Endodermal cell (in vitro differentiated cells): Measurements from ENCODE around the gene CTSC. TPM values are rescaled to one million over a fixed set of nuclear protein-coding genes. Genes with fewer than 3 reads are reported as not detected.
A peak's percentile ranks its signal among the peaks of the same experiment; 100 is the strongest.

Source experiments
- DNase-seq: peaks from one replicate; pipeline ENCODE4 v3.0.0-alpha.2; 2017
- H3K27ac ChIP-seq: 2 replicates; pipeline ENCODE4 v1.5.1; 2013; ENCODE audit warnings: mild to moderate bottlenecking, low read depth, low read length, moderate library complexity
- H3K27me3 ChIP-seq: 2 replicates; pipeline ENCODE4 v1.6.1; 2013; ENCODE audit warnings: mild to moderate bottlenecking, low read length, moderate library complexity; ENCODE audit not compliant: insufficient read depth, control insufficient read depth, poor library complexity, severe bottlenecking
- H3K36me3 ChIP-seq: 2 replicates; pipeline ENCODE4 v1.7.0; 2013; ENCODE audit warnings: mild to moderate bottlenecking, low read length, moderate library complexity; ENCODE audit not compliant: control insufficient read depth, insufficient read depth
- H3K4me1 ChIP-seq: one replicate; pipeline ENCODE4 v1.7.0; 2013; ENCODE audit warnings: low read length; ENCODE audit not compliant: control insufficient read depth, insufficient read depth
- H3K4me3 ChIP-seq: 2 replicates; pipeline ENCODE4 v1.5.1; 2013; ENCODE audit warnings: mild to moderate bottlenecking, low read length, moderate library complexity
- H3K9ac ChIP-seq: 2 replicates; pipeline ENCODE4 v1.6.1; 2013; ENCODE audit warnings: mild to moderate bottlenecking, low read length, moderate library complexity; ENCODE audit not compliant: poor library complexity, severe bottlenecking; ENCODE audit errors: extremely low read depth
- H3K9me3 ChIP-seq: 2 replicates; pipeline ENCODE4 v1.6.1; 2013; ENCODE audit warnings: mild to moderate bottlenecking, low read length, moderate library complexity; ENCODE audit not compliant: control insufficient read depth
- H3K27ac Mint-ChIP-seq: 2 replicates; pipeline ENCODE4 v1.8.0; 2020; ENCODE audit warnings: mixed read lengths
- H3K27me3 Mint-ChIP-seq: 2 replicates; pipeline ENCODE4 v1.8.0; 2021; ENCODE audit warnings: mild to moderate bottlenecking, mixed read lengths; ENCODE audit not compliant: insufficient read depth
- H3K36me3 Mint-ChIP-seq: 2 replicates; pipeline ENCODE4 v1.8.0; 2020; ENCODE audit warnings: low read depth, mixed read lengths
- H3K4me1 Mint-ChIP-seq: 2 replicates; pipeline ENCODE4 v1.8.0; 2020; ENCODE audit warnings: mixed read lengths
- H3K4me3 Mint-ChIP-seq: 2 replicates; pipeline ENCODE4 v1.8.0; 2020; ENCODE audit warnings: mild to moderate bottlenecking, moderate library complexity, mixed read lengths
- H3K9me3 Mint-ChIP-seq: 2 replicates; pipeline ENCODE4 v1.8.0; 2020; ENCODE audit warnings: mild to moderate bottlenecking, mixed read lengths
- WGBS, 2 experiments: methylation state at CpG; one replicate each; pipeline versions ENCODE4 v1.1.5 to v1.1.7; 2013; ENCODE audit warnings: missing lambda C conversion rate in 2 of 2, mixed read lengths in 1 of 2; ENCODE audit not compliant: insufficient coverage in 1 of 2, insufficient read length in 1 of 2; 5-methylcytosine and 5-hydroxymethylcytosine counted together
- total RNA-seq, 2 donors: library from RNA; stranded (reverse); fragmentation: NEBNext Ultra II Directional in 1 of 2; extraction: Animal tissue kit (Norgen Biotek cat#: 25700) in 1 of 2; gene quantifications; 2 replicates in 1 of 2; 3 replicates in 1 of 2; pipeline ENCODE4 v1.2.1, GENCODE V29; 2021
- TF ChIP-seq, protein P1 (sequence below): fragments of 200-600 bp; sonication (generic); conservative IDR thresholded peaks from 2 replicates; pipeline ENCODE4 v1.5.0; 2021; ENCODE audit warnings: antibody characterized with exemption, mild to moderate bottlenecking

CTSC gene
- total RNA-seq, 2 donors from 2014 or later: 234 to 273 TPM

DNA sequence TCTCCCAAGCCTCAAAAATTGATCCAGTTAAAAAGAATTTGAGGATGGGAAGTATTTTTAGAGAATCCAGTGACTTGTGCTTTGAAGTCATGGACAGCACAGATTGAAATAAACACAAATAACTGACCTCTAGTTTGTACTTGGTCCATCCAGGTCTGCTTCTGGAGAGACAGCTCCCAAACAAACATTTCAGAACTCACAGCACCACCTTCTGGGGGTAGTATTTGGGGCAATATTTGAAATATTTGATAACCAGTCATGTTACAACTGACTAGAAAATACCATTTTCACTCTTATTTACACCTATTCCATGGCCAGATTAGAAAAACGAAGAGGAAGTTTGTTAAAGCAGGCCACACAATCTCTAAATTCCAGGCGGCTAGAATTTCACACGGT is 56.2 kb downstream of the CTSC start:
- Histone ChIP-seq H3K27me3 (no peaks in the 10 kb centered on the region), H3K4me3 (no peak overlapping the region), H3K9ac (no peak overlapping the region), H3K36me3 (no peaks in the 10 kb centered on the region), H3K9me3 (no peaks in the 10 kb centered on the region), H3K4me1 (peaks cover 2% of the 10 kb centered on the region), H3K27ac (no peak overlapping the region)
- no peak overlapping the region for H3K27ac Mint-ChIP-seq
- peaks cover 17% of the 10 kb centered on the region for H3K36me3 Mint-ChIP-seq
- H3K4me3 Mint-ChIP-seq: no peak overlapping the region
- TF ChIP-seq, protein P1, sequence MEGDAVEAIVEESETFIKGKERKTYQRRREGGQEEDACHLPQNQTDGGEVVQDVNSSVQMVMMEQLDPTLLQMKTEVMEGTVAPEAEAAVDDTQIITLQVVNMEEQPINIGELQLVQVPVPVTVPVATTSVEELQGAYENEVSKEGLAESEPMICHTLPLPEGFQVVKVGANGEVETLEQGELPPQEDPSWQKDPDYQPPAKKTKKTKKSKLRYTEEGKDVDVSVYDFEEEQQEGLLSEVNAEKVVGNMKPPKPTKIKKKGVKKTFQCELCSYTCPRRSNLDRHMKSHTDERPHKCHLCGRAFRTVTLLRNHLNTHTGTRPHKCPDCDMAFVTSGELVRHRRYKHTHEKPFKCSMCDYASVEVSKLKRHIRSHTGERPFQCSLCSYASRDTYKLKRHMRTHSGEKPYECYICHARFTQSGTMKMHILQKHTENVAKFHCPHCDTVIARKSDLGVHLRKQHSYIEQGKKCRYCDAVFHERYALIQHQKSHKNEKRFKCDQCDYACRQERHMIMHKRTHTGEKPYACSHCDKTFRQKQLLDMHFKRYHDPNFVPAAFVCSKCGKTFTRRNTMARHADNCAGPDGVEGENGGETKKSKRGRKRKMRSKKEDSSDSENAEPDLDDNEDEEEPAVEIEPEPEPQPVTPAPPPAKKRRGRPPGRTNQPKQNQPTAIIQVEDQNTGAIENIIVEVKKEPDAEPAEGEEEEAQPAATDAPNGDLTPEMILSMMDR: peak; percentile 46
- DNase-seq: peak; percentile 47
- peaks cover 7% of the 10 kb centered on the region for H3K4me1 Mint-ChIP-seq
- H3K27me3 Mint-ChIP-seq: no peaks in the 10 kb centered on the region
- no peaks in the 10 kb centered on the region for H3K9me3 Mint-ChIP-seq
- WGBS, 2 experiments: 87% methylated on average over 3 of the region's 3 CpGs; no CpG with 5 or more reads in 1 of the 2 experiments

DNA sequence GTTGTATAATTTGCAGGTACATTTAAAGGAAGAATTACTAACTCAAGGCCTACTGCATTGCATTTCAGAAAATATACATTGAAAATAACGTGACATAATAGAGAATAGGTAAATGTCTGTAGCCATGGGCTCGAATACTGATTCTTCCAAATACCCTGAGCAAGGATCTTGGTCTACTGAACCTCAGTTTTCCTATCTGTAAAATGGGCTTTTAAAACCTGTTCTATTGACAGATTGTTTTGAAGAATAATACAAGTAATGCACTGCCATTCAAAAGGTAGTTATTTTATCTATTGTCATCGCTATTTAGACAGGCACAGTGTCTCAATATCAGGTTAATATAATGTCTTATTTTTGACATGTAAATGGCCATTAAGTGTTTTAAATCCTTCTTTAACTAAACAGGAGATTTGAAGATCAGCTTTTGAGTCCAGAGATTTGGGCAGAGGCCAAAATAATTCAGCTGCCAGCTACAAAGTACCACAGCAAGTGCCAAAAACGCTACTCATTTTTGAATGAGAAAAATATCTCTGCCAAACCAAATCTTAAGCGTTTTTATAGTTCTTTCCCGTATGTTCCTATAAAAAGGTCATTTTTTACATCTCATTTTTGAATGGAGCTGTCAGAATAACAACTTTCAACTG is 56.7 kb downstream of the CTSC start:
- Mint-ChIP-seq H3K9me3 (no peaks in the 10 kb centered on the region), H3K4me1 (peaks cover 7% of the 10 kb centered on the region), H3K27ac (no peak overlapping the region), H3K4me3 (no peak overlapping the region), H3K27me3 (no peaks in the 10 kb centered on the region), H3K36me3 (peaks cover 17% of the 10 kb centered on the region)
- no peak for DNase-seq
- Histone ChIP-seq H3K4me3 (no peak overlapping the region), H3K27ac (no peak overlapping the region), H3K36me3 (no peaks in the 10 kb centered on the region), H3K9ac (no peak overlapping the region), H3K4me1 (peaks cover 2% of the 10 kb centered on the region), H3K27me3 (no peaks in the 10 kb centered on the region), H3K9me3 (no peaks in the 10 kb centered on the region)
- TF ChIP-seq, protein P1: no peak
- 93 to 100% methylated on average over 5 to 6 of the region's 6 CpGs for WGBS, 2 experiments

DNA sequence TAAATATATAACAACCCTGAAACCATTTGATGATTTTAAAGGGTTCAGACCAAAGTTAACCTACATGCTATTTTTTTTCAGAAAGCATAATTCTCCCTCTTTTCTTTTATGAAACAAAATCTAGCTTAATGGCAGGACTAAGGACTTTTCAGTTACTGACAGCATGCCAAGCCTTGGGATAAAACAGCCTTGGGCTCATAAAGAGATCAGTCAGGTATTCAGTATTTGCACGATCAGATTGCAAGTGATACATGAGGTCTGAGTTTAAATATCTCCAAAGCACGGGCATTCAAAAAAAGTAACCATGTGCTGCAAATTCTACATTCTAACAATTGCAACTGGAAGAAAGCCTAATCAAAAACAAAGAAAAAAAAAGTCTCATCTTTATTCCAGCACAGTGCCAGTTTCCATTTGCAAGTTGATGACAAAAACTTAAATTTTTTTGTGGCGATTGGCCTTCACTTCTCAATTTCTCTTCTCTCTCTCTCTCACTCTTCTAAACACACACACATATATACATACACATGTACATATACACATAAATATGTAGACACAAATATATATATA is 60.1 kb downstream of the CTSC start:
- Mint-ChIP-seq H3K36me3 (peaks cover 6% of the 10 kb centered on the region), H3K9me3 (no peaks in the 10 kb centered on the region), H3K4me1 (no peaks in the 10 kb centered on the region), H3K4me3 (no peak overlapping the region), H3K27me3 (no peaks in the 10 kb centered on the region), H3K27ac (no peak overlapping the region)
- Histone ChIP-seq H3K27ac (no peak overlapping the region), H3K9me3 (no peaks in the 10 kb centered on the region), H3K27me3 (no peaks in the 10 kb centered on the region), H3K9ac (no peak overlapping the region), H3K4me3 (no peak overlapping the region), H3K4me1 (peaks cover 2% of the 10 kb centered on the region), H3K36me3 (no peaks in the 10 kb centered on the region)
- TF ChIP-seq, protein P1: no peak
- no peak for DNase-seq
- WGBS, 2 experiments: 92 to 100% methylated on average over 1 to 3 of the region's 3 CpGs
